Measurements from ENCODE around the gene FAM72B.
"Not testable (repeated sequence)": the region's sequence is repeated elsewhere in the genome, so short reads cannot be mapped to it uniquely, and the experiment has no call there.

Gene FAM72B

DNA sequence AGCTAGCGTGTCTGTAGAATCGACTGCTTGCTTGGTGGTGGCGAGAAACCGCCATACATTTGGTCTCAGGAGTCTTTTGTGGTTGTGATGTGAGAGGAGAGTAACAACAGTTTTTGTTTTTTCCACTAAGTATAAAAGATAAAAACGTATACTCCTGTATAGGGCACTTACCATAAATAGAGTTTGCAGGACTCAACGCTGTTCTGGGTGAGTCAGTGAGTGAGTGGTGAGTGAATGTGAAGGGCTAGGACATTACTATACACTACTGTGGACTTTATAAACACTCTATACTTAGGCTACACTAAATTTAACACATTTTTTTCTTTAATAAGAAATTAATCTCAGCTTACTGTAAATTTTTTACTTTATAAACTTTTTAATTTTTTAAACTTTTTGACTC lies 43.7 kb downstream of the FAM72B start:
- not testable (repeated sequence) for H3K4me3 ChIP-seq (ENCODE audit: low read depth, low read length); H3K4me1 ChIP-seq (ENCODE audit: control insufficient read depth, insufficient read depth, low read length); H3K9me3 ChIP-seq (ENCODE audit: control insufficient read depth, insufficient read depth, low read length); H3K36me3 ChIP-seq (ENCODE audit: control insufficient read depth, insufficient read depth, low read length); H3K9ac ChIP-seq (ENCODE audit: low read depth, low read length); H3K27me3 ChIP-seq (ENCODE audit: control insufficient read depth, insufficient read depth, low read length); H3K27ac ChIP-seq (ENCODE audit: low read depth, low read length)

GRCh38 chr1:121131494-121131893 lies 52.6 kb downstream of the FAM72B start:
- H3K36me3 ChIP-seq (ENCODE audit: control insufficient read depth, insufficient read depth, low read length); H3K27me3 ChIP-seq (ENCODE audit: control insufficient read depth, insufficient read depth, low read length); H3K4me3 ChIP-seq (ENCODE audit: low read depth, low read length); H3K4me1 ChIP-seq (ENCODE audit: control insufficient read depth, insufficient read depth, low read length); H3K9ac ChIP-seq (ENCODE audit: low read depth, low read length); H3K9me3 ChIP-seq (ENCODE audit: control insufficient read depth, insufficient read depth, low read length); H3K27ac ChIP-seq (ENCODE audit: low read depth, low read length): not testable (repeated sequence)

GRCh38 chr1:121118480-121118824 lies 65.7 kb downstream of the FAM72B start:
- not testable (repeated sequence) for H3K9ac ChIP-seq (ENCODE audit: low read depth, low read length); H3K4me1 ChIP-seq (ENCODE audit: control insufficient read depth, insufficient read depth, low read length); H3K4me3 ChIP-seq (ENCODE audit: low read depth, low read length)

More at GRCh38 chr1:121118480-121118824, 65.7 kb downstream of the FAM72B start:
- not testable (repeated sequence) for H3K27ac ChIP-seq (ENCODE audit: low read depth, low read length); H3K27me3 ChIP-seq (ENCODE audit: control insufficient read depth, insufficient read depth, low read length); H3K36me3 ChIP-seq (ENCODE audit: control insufficient read depth, insufficient read depth, low read length); H3K9me3 ChIP-seq (ENCODE audit: control insufficient read depth, insufficient read depth, low read length)
